Progenitor cell of endocrine pancreas (in vitro differentiated cells): Measurements from ENCODE around the gene CPLANE1. TPM values are rescaled to one million over a fixed set of nuclear protein-coding genes. Genes with fewer than 3 reads are reported as not detected.

ENCODE experiments used
- DNase-seq: peaks from one replicate; pipeline ENCODE4 v3.0.0; 2021; ENCODE audit warnings: low spot score; ENCODE audit not compliant: unreplicated experiment
- H3K27ac Mint-ChIP-seq: 2 replicates; pipeline ENCODE4 v1.8.0; 2021; ENCODE audit warnings: mild to moderate bottlenecking, moderate library complexity, mixed read lengths
- H3K27me3 Mint-ChIP-seq: 2 replicates; pipeline ENCODE4 v1.8.0; 2021; ENCODE audit warnings: mixed read lengths
- H3K36me3 Mint-ChIP-seq: 2 replicates; pipeline ENCODE4 v1.8.0; 2022; ENCODE audit warnings: mixed read lengths; ENCODE audit not compliant: insufficient read depth
- H3K4me1 Mint-ChIP-seq: 2 replicates; pipeline ENCODE4 v1.8.0; 2021; ENCODE audit warnings: low read depth, mixed read lengths
- H3K4me3 Mint-ChIP-seq: 2 replicates; pipeline ENCODE4 v1.8.0; 2021; ENCODE audit warnings: low read depth, mild to moderate bottlenecking, moderate library complexity, mixed read lengths
- H3K9me3 Mint-ChIP-seq: 2 replicates; pipeline ENCODE4 v1.8.0; 2021; ENCODE audit warnings: low read depth, mixed read lengths
- CTCF ChIP-seq: fragments of 200-600 bp; sonication (generic); IDR thresholded peaks from one replicate; pipeline ENCODE4 v1.5.0; 2021; ENCODE audit warnings: antibody characterized with exemption, mild to moderate bottlenecking; ENCODE audit not compliant: unreplicated experiment
- total RNA-seq: library from RNA; stranded (reverse); gene quantifications from 2 replicates; pipeline ENCODE4 v1.2.1, GENCODE V29; 2021

Gene CPLANE1
- total RNA-seq, 1 donor from 2014 or later = 29.4 TPM

- no peak for DNase-seq
- no peaks in the 10 kb centered on the region for H3K4me1 Mint-ChIP-seq
- TF ChIP-seq CTCF = no peak
- H3K36me3 Mint-ChIP-seq = peaks cover 32% of the 10 kb centered on the region
- H3K4me3 Mint-ChIP-seq = no peak overlapping the region
- no peaks in the 10 kb centered on the region for H3K9me3 Mint-ChIP-seq
- no peak overlapping the region for H3K27ac Mint-ChIP-seq
- no peaks in the 10 kb centered on the region for H3K27me3 Mint-ChIP-seq
These were observed 41.4 kb downstream of the CPLANE1 start for GRCh38 chr5:37207802-37208201.

GRCh38 chr5:37206736-37207135, 42.4 kb downstream of the CPLANE1 start:
- peaks cover 27% of the 10 kb centered on the region for H3K36me3 Mint-ChIP-seq
- TF ChIP-seq CTCF = no peak
- H3K27ac Mint-ChIP-seq = no peak overlapping the region
- no peaks in the 10 kb centered on the region for H3K27me3 Mint-ChIP-seq
- DNase-seq = no peak
- no peaks in the 10 kb centered on the region for H3K4me1 Mint-ChIP-seq
- H3K4me3 Mint-ChIP-seq = no peak overlapping the region
- no peaks in the 10 kb centered on the region for H3K9me3 Mint-ChIP-seq

- H3K36me3 Mint-ChIP-seq = peaks cover 21% of the 10 kb centered on the region
- no peak for TF ChIP-seq CTCF
- no peaks in the 10 kb centered on the region for H3K4me1 Mint-ChIP-seq
- H3K27me3 Mint-ChIP-seq = no peaks in the 10 kb centered on the region
- H3K4me3 Mint-ChIP-seq = no peak overlapping the region
- no peak overlapping the region for H3K27ac Mint-ChIP-seq
- DNase-seq = no peak
- no peaks in the 10 kb centered on the region for H3K9me3 Mint-ChIP-seq
These were observed 50.3 kb downstream of the CPLANE1 start for GRCh38 chr5:37198842-37199241.

- no peak for TF ChIP-seq CTCF
These were observed 51.1 kb downstream of the CPLANE1 start for GRCh38 chr5:37198061-37198460.

GRCh38 chr5:37197340-37198050, 51.7 kb downstream of the CPLANE1 start:
- Mint-ChIP-seq H3K27me3 (no peaks in the 10 kb centered on the region), H3K4me3 (no peak overlapping the region), H3K9me3 (no peaks in the 10 kb centered on the region), H3K36me3 (peaks cover 18% of the 10 kb centered on the region), H3K4me1 (no peaks in the 10 kb centered on the region), H3K27ac (no peak overlapping the region)
- TF ChIP-seq CTCF = no peak
- no peak for DNase-seq

More at GRCh38 chr5:37198061-37198460, 51.1 kb downstream of the CPLANE1 start:
- DNase-seq = no peak
- Mint-ChIP-seq H3K27me3 (no peaks in the 10 kb centered on the region), H3K36me3 (peaks cover 18% of the 10 kb centered on the region), H3K4me3 (no peak overlapping the region), H3K27ac (no peak overlapping the region), H3K4me1 (no peaks in the 10 kb centered on the region), H3K9me3 (no peaks in the 10 kb centered on the region)
